Measurements from ENCODE around the gene KCTD5.

The KCTD5 gene

GRCh38 chr16:2700786-2701185, 18.5 kb downstream of the KCTD5 start:
- H3K4me3 ChIP-seq (ENCODE audit: low read depth, low read length), result no peak overlapping the region
- DNase-seq (ENCODE audit: low read depth), result no peak
- TF ChIP-seq, protein P1, sequence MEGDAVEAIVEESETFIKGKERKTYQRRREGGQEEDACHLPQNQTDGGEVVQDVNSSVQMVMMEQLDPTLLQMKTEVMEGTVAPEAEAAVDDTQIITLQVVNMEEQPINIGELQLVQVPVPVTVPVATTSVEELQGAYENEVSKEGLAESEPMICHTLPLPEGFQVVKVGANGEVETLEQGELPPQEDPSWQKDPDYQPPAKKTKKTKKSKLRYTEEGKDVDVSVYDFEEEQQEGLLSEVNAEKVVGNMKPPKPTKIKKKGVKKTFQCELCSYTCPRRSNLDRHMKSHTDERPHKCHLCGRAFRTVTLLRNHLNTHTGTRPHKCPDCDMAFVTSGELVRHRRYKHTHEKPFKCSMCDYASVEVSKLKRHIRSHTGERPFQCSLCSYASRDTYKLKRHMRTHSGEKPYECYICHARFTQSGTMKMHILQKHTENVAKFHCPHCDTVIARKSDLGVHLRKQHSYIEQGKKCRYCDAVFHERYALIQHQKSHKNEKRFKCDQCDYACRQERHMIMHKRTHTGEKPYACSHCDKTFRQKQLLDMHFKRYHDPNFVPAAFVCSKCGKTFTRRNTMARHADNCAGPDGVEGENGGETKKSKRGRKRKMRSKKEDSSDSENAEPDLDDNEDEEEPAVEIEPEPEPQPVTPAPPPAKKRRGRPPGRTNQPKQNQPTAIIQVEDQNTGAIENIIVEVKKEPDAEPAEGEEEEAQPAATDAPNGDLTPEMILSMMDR (IDR thresholded peaks at IDR 0.05; ENCODE audit: low read depth, low read length, missing control alignments), result no peak

DNA sequence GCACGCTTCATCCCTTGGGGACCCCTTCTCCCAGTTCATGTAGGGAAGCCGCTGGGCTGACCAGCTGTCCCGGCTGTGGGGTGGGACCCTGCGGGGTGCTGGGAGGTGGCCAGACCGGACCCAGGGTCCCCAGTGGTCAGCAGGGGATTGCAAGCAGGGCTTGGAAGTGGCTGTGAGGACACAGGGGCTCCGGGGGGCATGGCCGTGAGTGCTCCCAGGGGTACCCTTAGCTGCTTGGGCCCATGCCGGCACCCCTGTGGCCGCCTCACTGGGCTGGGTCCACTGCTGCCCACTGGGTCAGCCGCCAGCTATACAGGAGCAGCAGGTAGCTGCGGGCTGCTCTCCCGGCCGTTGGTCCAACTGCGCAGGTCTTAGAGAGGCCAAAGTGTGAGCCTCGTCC, 18.9 kb downstream of the KCTD5 start:
- no peak overlapping the region for H3K4me3 ChIP-seq (ENCODE audit: low read depth, low read length)
- TF ChIP-seq, protein P1 (IDR thresholded peaks at IDR 0.05; ENCODE audit: low read depth, low read length, missing control alignments), result no peak
- no peak for DNase-seq (ENCODE audit: low read depth)

DNA sequence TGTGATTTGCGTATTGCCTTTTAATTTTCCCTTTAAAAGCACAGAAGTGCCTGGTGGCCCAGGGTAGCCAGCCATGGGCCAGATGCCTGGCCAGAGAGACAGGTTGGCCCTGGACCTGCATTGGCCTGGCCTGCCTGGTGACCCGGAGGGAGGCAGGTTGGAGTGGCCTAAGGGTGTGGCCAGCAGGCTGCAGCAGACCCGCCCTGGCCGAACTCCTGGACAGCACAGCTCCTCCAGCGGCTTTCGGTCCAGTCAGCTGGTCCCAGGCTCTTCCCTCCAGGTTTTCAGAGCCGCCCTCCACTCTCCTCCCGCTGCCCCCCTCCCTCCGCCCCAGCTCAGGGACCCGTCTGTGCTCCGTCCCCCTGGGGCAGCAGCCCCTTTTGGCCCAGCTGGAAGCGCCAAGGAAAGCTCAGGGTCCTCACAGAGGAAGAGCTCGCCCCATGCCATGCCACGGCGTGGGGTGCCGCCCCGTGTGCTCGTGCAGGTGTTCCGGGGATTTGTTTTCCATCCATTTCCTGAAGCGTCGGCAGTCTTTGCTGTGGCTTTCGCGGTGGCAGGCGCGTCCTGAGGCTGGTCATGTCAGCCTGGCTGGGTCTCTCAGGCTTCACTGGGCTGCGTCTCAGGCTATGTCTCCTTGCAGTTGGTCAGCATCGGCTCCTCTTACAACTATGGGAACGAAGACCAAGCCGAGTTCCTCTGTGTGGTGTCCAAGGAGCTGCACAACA, 19.6 kb downstream of the KCTD5 start:
- TF ChIP-seq, protein P1 (IDR thresholded peaks at IDR 0.05; ENCODE audit: low read depth, low read length, missing control alignments), result no peak
- H3K4me3 ChIP-seq (ENCODE audit: low read depth, low read length), result no peak overlapping the region
- DNase-seq (ENCODE audit: low read depth), result no peak

DNA sequence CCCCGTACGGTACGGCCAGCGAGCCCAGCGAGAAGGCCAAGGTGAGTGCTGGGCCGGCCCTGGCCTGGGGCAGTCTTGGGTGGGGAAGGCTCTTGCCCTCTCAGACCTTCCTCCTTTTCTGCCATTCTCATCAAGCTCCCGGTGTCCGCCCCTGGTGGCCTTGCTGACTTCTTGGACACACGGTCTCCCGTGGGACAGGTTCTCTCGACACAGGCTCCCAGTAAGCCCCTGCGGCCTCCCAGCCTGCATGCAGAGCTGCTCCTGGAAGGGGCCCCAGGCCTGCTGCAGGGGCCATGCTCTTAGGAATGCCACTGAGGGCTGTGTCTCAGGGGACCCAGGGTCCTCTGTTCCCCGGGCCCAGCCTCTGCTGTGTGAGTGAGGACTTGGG, 20.1 kb downstream of the KCTD5 start:
- no peak overlapping the region for H3K4me3 ChIP-seq (ENCODE audit: low read depth, low read length)
- TF ChIP-seq, protein P1 (IDR thresholded peaks at IDR 0.05; ENCODE audit: low read depth, low read length, missing control alignments), result no peak
- DNase-seq (ENCODE audit: low read depth), result no peak

DNA sequence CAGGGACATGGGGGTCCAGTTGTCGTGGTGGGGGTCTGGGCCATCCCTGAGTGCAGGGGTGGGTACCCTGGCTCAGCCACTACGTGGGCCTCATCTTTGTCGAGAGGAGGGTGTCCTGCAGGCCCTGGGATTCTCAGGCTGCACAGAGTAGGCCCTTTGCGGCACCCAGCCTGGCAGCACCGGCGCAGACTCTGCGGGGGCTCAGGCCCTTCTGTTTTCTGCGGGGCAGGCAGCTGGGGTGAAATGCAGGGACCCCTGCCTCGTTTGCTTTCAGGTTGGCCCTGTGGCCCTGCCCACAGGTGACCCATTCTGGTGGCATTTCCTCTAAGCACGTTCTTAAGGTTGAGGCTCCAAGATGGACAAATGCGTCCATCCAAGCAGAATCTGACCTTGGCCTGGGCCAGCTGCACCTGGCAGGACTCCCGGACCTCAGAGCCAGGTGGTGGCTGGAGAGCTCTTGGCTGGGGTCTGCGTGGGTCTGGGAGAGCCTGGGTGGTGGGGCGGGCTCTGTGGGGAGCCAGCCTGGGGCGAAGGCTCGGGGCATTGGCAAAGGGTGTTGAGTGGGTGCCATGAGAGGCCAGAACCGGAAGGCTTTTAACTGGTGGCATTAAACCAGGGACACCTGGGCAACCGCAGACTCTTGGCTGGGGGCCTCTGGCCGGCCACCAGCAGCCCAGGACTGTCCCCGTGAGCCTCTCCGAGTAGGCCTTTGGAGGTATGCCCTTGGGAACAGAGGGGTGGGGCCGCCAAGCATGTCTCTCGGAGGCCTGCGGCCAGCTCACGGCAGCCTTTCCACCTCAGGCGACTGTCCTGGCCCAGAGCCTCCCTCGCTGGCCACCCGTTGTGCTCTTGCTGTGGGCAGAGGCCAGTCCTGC, 20.8 kb downstream of the KCTD5 start:
- no peak for DNase-seq (ENCODE audit: low read depth)
- H3K4me3 ChIP-seq (ENCODE audit: low read depth, low read length), result no peak overlapping the region
- TF ChIP-seq, protein P1 (IDR thresholded peaks at IDR 0.05; ENCODE audit: low read depth, low read length, missing control alignments), result no peak

GRCh38 chr16:2704166-2704982, 22.1 kb downstream of the KCTD5 start:
- TF ChIP-seq, protein P1 (IDR thresholded peaks at IDR 0.05; ENCODE audit: low read depth, low read length, missing control alignments), result no peak
- no peak for DNase-seq (ENCODE audit: low read depth)
- H3K4me3 ChIP-seq (ENCODE audit: low read depth, low read length), result no peak overlapping the region
